HG02852 (cell line): ENCODE measurements around the gene GABRR3.

ENCODE experiments used
- ATAC-seq: cut with Tn5 transposase; IDR thresholded peaks from one replicate; pipeline ENCODE4 v1.9.1; 2021; ENCODE audit warnings: mild to moderate bottlenecking, moderate library complexity; ENCODE audit not compliant: unreplicated experiment

The GABRR3 gene

GRCh38 chr3:97959872-97960271 lies 75.2 kb downstream of the GABRR3 start:
- no peak for ATAC-seq

- ATAC-seq: no peak
These were observed 76.3 kb downstream of the GABRR3 start for GRCh38 chr3:97958796-97959195.

GRCh38 chr3:97958396-97958795 lies 76.7 kb downstream of the GABRR3 start:
- no peak for ATAC-seq

GRCh38 chr3:97957617-97958311 lies 77.4 kb downstream of the GABRR3 start:
- no peak for ATAC-seq

- no peak for ATAC-seq
These were observed 79.1 kb downstream of the GABRR3 start for GRCh38 chr3:97956051-97956450.

GRCh38 chr3:97954228-97954827 lies 80.8 kb downstream of the GABRR3 start:
- peak; percentile 78 for ATAC-seq

- ATAC-seq: no peak
These were observed 82.2 kb downstream of the GABRR3 start for GRCh38 chr3:97952872-97953271.

GRCh38 chr3:97952280-97952679 lies 82.8 kb downstream of the GABRR3 start:
- ATAC-seq: no peak

GRCh38 chr3:97950360-97950759 lies 84.8 kb downstream of the GABRR3 start:
- ATAC-seq: no peak

GRCh38 chr3:97949743-97950142 lies 85.4 kb downstream of the GABRR3 start:
- ATAC-seq: no peak

- ATAC-seq: no peak
These were observed 86.0 kb downstream of the GABRR3 start for GRCh38 chr3:97949110-97949485.

GRCh38 chr3:97948351-97949109 lies 86.6 kb downstream of the GABRR3 start:
- ATAC-seq: no peak

- no peak for ATAC-seq
These were observed 92.1 kb downstream of the GABRR3 start for GRCh38 chr3:97942801-97943546.

- ATAC-seq: no peak
These were observed 95.1 kb downstream of the GABRR3 start for GRCh38 chr3:97940034-97940433.

- no peak for ATAC-seq
These were observed 95.7 kb downstream of the GABRR3 start for GRCh38 chr3:97939401-97939800.

GRCh38 chr3:97938444-97938843 lies 96.7 kb downstream of the GABRR3 start:
- no peak for ATAC-seq

GRCh38 chr3:97937205-97937604 lies 97.9 kb downstream of the GABRR3 start:
- ATAC-seq: no peak

- no peak for ATAC-seq
These were observed 99.3 kb downstream of the GABRR3 start for GRCh38 chr3:97935842-97936241.
